Measurements from ENCODE around the gene CECR2.

CECR2 gene

DNA sequence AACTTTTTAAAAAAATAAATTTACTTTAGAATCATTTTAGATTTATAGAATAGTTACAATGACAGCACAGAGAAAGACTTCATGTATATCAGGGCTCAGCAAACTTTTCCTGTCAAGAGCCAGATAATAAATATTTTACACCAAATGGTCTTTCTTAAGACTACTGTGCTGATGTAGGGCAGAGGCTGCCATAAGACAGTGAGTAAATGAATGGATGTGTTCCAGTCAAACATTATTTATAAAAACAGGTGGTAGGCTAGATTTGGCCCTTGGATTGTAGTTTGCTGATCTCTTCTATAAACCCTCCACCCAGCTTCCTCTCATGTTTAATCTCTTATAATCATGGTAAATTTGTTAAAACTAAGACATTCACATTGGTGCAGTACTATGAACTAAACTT is 33.0 kb downstream of the CECR2 start:
- H3K36me3 ChIP-seq (ENCODE audit: insufficient read depth, low read length) = no peaks in the 10 kb centered on the region
- H3K27ac ChIP-seq (ENCODE audit: low read depth, low read length, poor library complexity, severe bottlenecking) = no peak overlapping the region
- H3K79me2 ChIP-seq (ENCODE audit: insufficient read depth, low read length) = no peaks in the 10 kb centered on the region
- H4K20me1 ChIP-seq (ENCODE audit: insufficient read depth, low read length) = no peaks in the 10 kb centered on the region
- H3K9ac ChIP-seq (ENCODE audit: low read length) = no peak overlapping the region
- H3K4me2 ChIP-seq (ENCODE audit: low read length) = no peak overlapping the region
- no peak overlapping the region for H2AFZ ChIP-seq (ENCODE audit: low read length)
- no peaks in the 10 kb centered on the region for H3F3A ChIP-seq (ENCODE audit: insufficient read depth, low read length)
- no peak overlapping the region for H3K4me3 ChIP-seq (ENCODE audit: low read depth, low read length, poor library complexity, severe bottlenecking)
- H3K27me3 ChIP-seq (ENCODE audit: insufficient read depth, low read length) = no peaks in the 10 kb centered on the region
- no peaks in the 10 kb centered on the region for H3K4me1 ChIP-seq (ENCODE audit: insufficient read depth, low read length, severe bottlenecking)
- no peaks in the 10 kb centered on the region for H3K9me2 ChIP-seq (ENCODE audit: low read depth, low read length)
- H3K9me3 ChIP-seq (ENCODE audit: low read length) = no peaks in the 10 kb centered on the region
- TF ChIP-seq, protein P1, sequence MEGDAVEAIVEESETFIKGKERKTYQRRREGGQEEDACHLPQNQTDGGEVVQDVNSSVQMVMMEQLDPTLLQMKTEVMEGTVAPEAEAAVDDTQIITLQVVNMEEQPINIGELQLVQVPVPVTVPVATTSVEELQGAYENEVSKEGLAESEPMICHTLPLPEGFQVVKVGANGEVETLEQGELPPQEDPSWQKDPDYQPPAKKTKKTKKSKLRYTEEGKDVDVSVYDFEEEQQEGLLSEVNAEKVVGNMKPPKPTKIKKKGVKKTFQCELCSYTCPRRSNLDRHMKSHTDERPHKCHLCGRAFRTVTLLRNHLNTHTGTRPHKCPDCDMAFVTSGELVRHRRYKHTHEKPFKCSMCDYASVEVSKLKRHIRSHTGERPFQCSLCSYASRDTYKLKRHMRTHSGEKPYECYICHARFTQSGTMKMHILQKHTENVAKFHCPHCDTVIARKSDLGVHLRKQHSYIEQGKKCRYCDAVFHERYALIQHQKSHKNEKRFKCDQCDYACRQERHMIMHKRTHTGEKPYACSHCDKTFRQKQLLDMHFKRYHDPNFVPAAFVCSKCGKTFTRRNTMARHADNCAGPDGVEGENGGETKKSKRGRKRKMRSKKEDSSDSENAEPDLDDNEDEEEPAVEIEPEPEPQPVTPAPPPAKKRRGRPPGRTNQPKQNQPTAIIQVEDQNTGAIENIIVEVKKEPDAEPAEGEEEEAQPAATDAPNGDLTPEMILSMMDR (IDR thresholded peaks at IDR 0.05; ENCODE audit: low read length) = no peak
- no peak for TF ChIP-seq EZH2 (IDR thresholded peaks at IDR 0.05; ENCODE audit: borderline replicate concordance, low read length)

- Histone ChIP-seq H3K79me2 (ENCODE audit: insufficient read depth, low read length) (no peaks in the 10 kb centered on the region), H4K20me1 (ENCODE audit: insufficient read depth, low read length) (no peaks in the 10 kb centered on the region), H3K27ac (ENCODE audit: low read depth, low read length, poor library complexity, severe bottlenecking) (no peak overlapping the region), H3K4me2 (ENCODE audit: low read length) (no peak overlapping the region), H2AFZ (ENCODE audit: low read length) (no peak overlapping the region), H3K9ac (ENCODE audit: low read length) (no peak overlapping the region), H3K9me2 (ENCODE audit: low read depth, low read length) (no peaks in the 10 kb centered on the region), H3K27me3 (ENCODE audit: insufficient read depth, low read length) (no peaks in the 10 kb centered on the region), H3K4me3 (ENCODE audit: low read depth, low read length, poor library complexity, severe bottlenecking) (no peak overlapping the region), H3K36me3 (ENCODE audit: insufficient read depth, low read length) (no peaks in the 10 kb centered on the region), H3F3A (ENCODE audit: insufficient read depth, low read length) (no peaks in the 10 kb centered on the region), H3K4me1 (ENCODE audit: insufficient read depth, low read length, severe bottlenecking) (no peaks in the 10 kb centered on the region), H3K9me3 (ENCODE audit: low read length) (no peaks in the 10 kb centered on the region)
- TF ChIP-seq, protein P1 (IDR thresholded peaks at IDR 0.05; ENCODE audit: low read length) = no peak
- no peak for TF ChIP-seq EZH2 (IDR thresholded peaks at IDR 0.05; ENCODE audit: borderline replicate concordance, low read length)
These were observed 34.6 kb downstream of the CECR2 start for GRCh38 chr22:17403906-17404305.

DNA sequence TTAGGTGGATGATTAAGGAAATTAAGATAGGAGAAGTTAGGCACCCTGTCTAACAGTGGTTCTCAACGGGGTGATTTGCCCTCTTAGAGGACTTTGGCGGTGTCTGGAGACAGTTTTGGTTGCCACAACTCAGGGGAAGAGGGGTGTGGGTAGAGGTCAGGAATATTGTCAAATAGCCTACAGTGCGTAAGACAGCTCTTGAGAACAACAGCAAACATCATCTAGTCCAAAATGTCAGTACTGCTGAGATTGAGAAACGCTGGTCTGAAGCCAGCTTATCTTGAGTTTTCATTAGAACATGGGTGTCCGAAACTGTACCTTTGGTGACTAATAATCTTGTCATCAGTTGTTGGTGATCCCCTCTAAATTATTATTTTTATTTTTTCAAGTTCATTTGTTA is 38.4 kb downstream of the CECR2 start:
- Histone ChIP-seq H3K79me2 (ENCODE audit: insufficient read depth, low read length) (no peaks in the 10 kb centered on the region), H3K9ac (ENCODE audit: low read length) (no peak overlapping the region), H3K4me3 (ENCODE audit: low read depth, low read length, poor library complexity, severe bottlenecking) (no peak overlapping the region), H3K27ac (ENCODE audit: low read depth, low read length, poor library complexity, severe bottlenecking) (no peak overlapping the region), H3K36me3 (ENCODE audit: insufficient read depth, low read length) (no peaks in the 10 kb centered on the region), H3K9me3 (ENCODE audit: low read length) (no peaks in the 10 kb centered on the region), H3K9me2 (ENCODE audit: low read depth, low read length) (no peaks in the 10 kb centered on the region), H3K4me2 (ENCODE audit: low read length) (no peak overlapping the region), H3K27me3 (ENCODE audit: insufficient read depth, low read length) (no peaks in the 10 kb centered on the region), H3F3A (ENCODE audit: insufficient read depth, low read length) (no peaks in the 10 kb centered on the region), H3K4me1 (ENCODE audit: insufficient read depth, low read length, severe bottlenecking) (no peaks in the 10 kb centered on the region), H2AFZ (ENCODE audit: low read length) (no peak overlapping the region), H4K20me1 (ENCODE audit: insufficient read depth, low read length) (no peaks in the 10 kb centered on the region)
- TF ChIP-seq EZH2 (IDR thresholded peaks at IDR 0.05; ENCODE audit: borderline replicate concordance, low read length) = no peak
- TF ChIP-seq, protein P1 (IDR thresholded peaks at IDR 0.05; ENCODE audit: low read length) = no peak
